Measurements from ENCODE around the gene LCNL1.

DNA sequence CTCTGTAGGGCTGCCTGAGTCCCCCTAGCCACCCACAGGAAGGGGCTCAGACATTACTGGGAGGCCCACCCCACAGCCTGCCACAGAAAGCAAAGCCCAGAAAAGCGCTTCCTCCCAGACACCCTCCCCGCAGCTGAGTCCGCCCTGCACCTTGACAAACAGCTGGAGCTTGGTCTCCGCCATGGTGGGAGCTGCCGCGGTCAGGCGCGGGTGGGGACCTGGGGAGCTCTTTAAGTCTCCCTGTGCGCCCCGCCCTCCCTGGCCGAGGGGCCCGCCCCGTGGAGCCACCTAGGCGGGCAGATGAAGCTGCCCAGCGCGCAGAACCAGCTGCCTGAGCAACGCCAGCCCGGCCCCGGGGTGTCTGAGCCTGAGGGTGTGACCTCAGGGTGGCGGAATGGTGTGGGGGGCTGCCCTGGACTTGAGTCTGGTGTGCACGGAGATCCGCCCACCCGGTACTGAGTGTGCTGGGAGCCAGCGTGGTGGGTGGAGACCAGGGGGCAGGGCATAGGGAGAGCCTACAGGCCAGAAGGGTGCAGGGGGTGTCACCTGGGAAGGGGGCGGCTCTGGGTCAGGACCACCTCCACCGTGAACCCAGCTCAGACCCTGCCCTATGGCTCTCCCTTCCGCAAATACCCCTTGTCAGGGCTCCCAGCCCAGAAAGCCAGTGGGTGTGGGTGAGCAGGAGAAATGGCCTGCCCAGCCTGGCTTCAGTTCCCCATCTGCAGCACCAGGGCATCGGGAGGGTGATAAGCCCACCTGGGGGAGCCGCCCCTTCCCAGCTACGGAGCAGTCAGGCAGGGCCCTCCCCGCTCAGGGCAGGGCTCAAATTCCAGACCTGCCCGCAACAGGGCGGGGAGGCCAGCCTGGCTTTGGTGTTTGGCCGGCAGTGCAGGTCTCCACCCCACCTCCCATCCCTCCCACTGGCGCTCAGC lies 13.8 kb downstream of the LCNL1 start, which contains the start of gene CLIC3:
- TF ChIP-seq, protein P1, sequence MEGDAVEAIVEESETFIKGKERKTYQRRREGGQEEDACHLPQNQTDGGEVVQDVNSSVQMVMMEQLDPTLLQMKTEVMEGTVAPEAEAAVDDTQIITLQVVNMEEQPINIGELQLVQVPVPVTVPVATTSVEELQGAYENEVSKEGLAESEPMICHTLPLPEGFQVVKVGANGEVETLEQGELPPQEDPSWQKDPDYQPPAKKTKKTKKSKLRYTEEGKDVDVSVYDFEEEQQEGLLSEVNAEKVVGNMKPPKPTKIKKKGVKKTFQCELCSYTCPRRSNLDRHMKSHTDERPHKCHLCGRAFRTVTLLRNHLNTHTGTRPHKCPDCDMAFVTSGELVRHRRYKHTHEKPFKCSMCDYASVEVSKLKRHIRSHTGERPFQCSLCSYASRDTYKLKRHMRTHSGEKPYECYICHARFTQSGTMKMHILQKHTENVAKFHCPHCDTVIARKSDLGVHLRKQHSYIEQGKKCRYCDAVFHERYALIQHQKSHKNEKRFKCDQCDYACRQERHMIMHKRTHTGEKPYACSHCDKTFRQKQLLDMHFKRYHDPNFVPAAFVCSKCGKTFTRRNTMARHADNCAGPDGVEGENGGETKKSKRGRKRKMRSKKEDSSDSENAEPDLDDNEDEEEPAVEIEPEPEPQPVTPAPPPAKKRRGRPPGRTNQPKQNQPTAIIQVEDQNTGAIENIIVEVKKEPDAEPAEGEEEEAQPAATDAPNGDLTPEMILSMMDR (IDR thresholded peaks at IDR 0.05; ENCODE audit: low read depth, low read length, missing input control) = no peak
- no peak for TF ChIP-seq NR2F2 (IDR thresholded peaks at IDR 0.05)
- TF ChIP-seq YY1 (IDR thresholded peaks at IDR 0.05) = no peak
